Ascending aorta (tissue), 2 donors: ENCODE data around the gene JAKMIP2. TPM values are rescaled to one million over a fixed set of nuclear protein-coding genes. Genes with fewer than 3 reads are reported as not detected.
"Not testable (repeated sequence)": the region's sequence is repeated elsewhere in the genome, so short reads cannot be mapped to it uniquely, and the experiment has no call there.

Experiments
- DNase-seq, 2 donors: peaks; one replicate each; pipeline ENCODE4 v3.0.0-alpha.2; 2019; ENCODE audit warnings: low spot score in 2 of 2
- H3K27ac ChIP-seq, 2 donors: fragments of 200-600 bp; sonication (generic); one replicate each; pipeline ENCODE4 v1.5.1; 2016 to 2017; ENCODE audit warnings: mild to moderate bottlenecking in 1 of 2
- H3K27me3 ChIP-seq: fragments of 200-600 bp; sonication (generic); one replicate; pipeline ENCODE4 v1.5.1; 2017
- H3K36me3 ChIP-seq, 2 donors: fragments of 200-600 bp; sonication (generic); one replicate each; pipeline ENCODE4 v1.5.1; 2016
- H3K4me1 ChIP-seq, 2 donors: fragments of 200-600 bp; sonication (generic); one replicate each; pipeline ENCODE4 v1.5.1; 2016 to 2017; ENCODE audit warnings: mild to moderate bottlenecking in 1 of 2
- H3K4me3 ChIP-seq, 2 donors: fragments of 200-600 bp; sonication (generic); one replicate each; pipeline ENCODE4 v1.5.1; 2016 to 2017; ENCODE audit warnings: mild to moderate bottlenecking in 1 of 2
- H3K9me3 ChIP-seq, 2 donors: fragments of 200-600 bp; sonication (generic); one replicate each; pipeline ENCODE4 v1.5.1; 2016
- CTCF ChIP-seq, 3 experiments: fragments of 200-600 bp in 2 of 3; fragments of 450-650 bp in 1 of 3; sonication (generic) in 2 of 3; IDR thresholded peaks; one replicate each; pipeline ENCODE4 v1.5.1; 2016 to 2019; ENCODE audit warnings: antibody characterized with exemption in 3 of 3, mild to moderate bottlenecking in 1 of 3, moderate library complexity in 1 of 3
- intact Hi-C: fragments of 100-400 bp; cut with DNase I; formaldehyde crosslinking; loops from one replicate; pipeline ENCODE4 v1.15.1; 2023
- total RNA-seq: library from RNA; depleted of rRNA; stranded (reverse); fragments of >200 nt; gene quantifications from one replicate; pipeline ENCODE4 v1.1.0, GENCODE V29; 2016

JAKMIP2 gene
- total RNA-seq, result not detected

GRCh38 chr5:147782110-147783028 is at the start of gene JAKMIP2:
Gene JAKMIP2, minus strand, starts transcription at chr5:147782728. Its CDS starts 110,922 bp downstream, at chr5:147671806.
- peak within 1 kb of the TSS; percentile 37 to 39 for H3K4me3 ChIP-seq

DNA sequence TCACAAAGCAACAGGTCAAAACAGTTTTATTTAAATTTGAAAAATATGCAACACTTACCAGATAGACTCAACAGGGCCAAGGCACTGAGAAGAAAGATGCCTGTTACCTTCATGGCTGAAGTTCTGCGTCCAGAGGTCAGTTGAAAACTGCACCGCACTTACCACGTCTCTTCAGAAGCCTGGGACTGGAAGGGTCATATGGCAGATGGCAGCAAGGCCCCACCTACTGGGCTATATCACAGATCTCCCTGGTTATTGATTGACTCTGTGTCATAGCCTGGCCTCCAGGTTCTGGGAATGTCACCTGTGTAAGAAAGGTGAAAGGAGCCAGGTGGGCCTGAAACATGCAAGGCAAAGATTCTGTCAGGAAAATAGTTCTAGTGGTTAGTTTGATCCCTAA is 48.9 kb upstream of the JAKMIP2 start, which contains the start of gene SPINK1:
Gene SPINK1, minus strand, starts transcription at position 207 of the 400 bp plus-strand sequence. Its CDS starts 94 bp downstream, at position 113.
- no peaks in the 10 kb centered on the region for H3K9me3 ChIP-seq
- DNase-seq, result no peak
- H3K27me3 ChIP-seq, result no peaks in the 10 kb centered on the region
- H3K4me3 ChIP-seq, result no peak within 1 kb of the TSS
- no peaks in the 10 kb centered on the region for H3K4me1 ChIP-seq
- no peaks in the 10 kb centered on the region for H3K36me3 ChIP-seq
- TF ChIP-seq CTCF (IDR thresholded peaks at IDR 0.05), result no peak
- intact Hi-C loops, result no loop called here
- no peak within 1 kb of the TSS for H3K27ac ChIP-seq

More at GRCh38 chr5:147782110-147783028, at the start of gene JAKMIP2:
- DNase-seq, result no peak
- Histone ChIP-seq H3K4me1 (no peaks in the 10 kb centered on the region), H3K9me3 (no peaks in the 10 kb centered on the region), H3K27me3 (no peaks in the 10 kb centered on the region), H3K27ac (no peak within 1 kb of the TSS), H3K36me3 (no peaks in the 10 kb centered on the region)
- intact Hi-C loops, result no loop called here
- TF ChIP-seq CTCF (IDR thresholded peaks at IDR 0.05), result no peak

- Histone ChIP-seq H3K27me3 (no peaks in the 10 kb centered on the region), H3K4me3 (no peak overlapping the region), H3K27ac (no peak overlapping the region), H3K9me3 (no peaks in the 10 kb centered on the region), H3K36me3 (no peaks in the 10 kb centered on the region), H3K4me1 (no peaks in the 10 kb centered on the region)
- intact Hi-C loops, result no loop called here
- no peak for DNase-seq
- TF ChIP-seq CTCF (IDR thresholded peaks at IDR 0.05), result no peak
Observed at GRCh38 chr5:147830035-147830434, 47.5 kb upstream of the JAKMIP2 start.

GRCh38 chr5:147827017-147827416 is 44.5 kb upstream of the JAKMIP2 start:
- H3K9me3 ChIP-seq, H3K27ac ChIP-seq, H3K4me3 ChIP-seq, H3K4me1 ChIP-seq, intact Hi-C loops, DNase-seq, H3K36me3 ChIP-seq, H3K27me3 ChIP-seq: not testable (repeated sequence)

GRCh38 chr5:147826361-147826760 is 43.8 kb upstream of the JAKMIP2 start:
- H3K27ac ChIP-seq, result no peak overlapping the region
- H3K4me3 ChIP-seq, result no peak overlapping the region
- intact Hi-C loops, result no loop called here
- H3K27me3 ChIP-seq, result no peaks in the 10 kb centered on the region
- DNase-seq, result no peak
- no peak for TF ChIP-seq CTCF (IDR thresholded peaks at IDR 0.05)
- H3K9me3 ChIP-seq, result no peaks in the 10 kb centered on the region
- no peaks in the 10 kb centered on the region for H3K36me3 ChIP-seq
- H3K4me1 ChIP-seq, result no peaks in the 10 kb centered on the region
